GM12872 (cell line): Measurements from ENCODE around the gene MTCL1.

Experiments used
- TF ChIP-seq, protein P1 (sequence below): IDR thresholded peaks from 3 replicates; pipeline ENCODE4 v1.5.1; 2011; ENCODE audit warnings: low read depth, mild to moderate bottlenecking, low read length, moderate library complexity; ENCODE audit not compliant: insufficient read depth

Gene MTCL1

DNA sequence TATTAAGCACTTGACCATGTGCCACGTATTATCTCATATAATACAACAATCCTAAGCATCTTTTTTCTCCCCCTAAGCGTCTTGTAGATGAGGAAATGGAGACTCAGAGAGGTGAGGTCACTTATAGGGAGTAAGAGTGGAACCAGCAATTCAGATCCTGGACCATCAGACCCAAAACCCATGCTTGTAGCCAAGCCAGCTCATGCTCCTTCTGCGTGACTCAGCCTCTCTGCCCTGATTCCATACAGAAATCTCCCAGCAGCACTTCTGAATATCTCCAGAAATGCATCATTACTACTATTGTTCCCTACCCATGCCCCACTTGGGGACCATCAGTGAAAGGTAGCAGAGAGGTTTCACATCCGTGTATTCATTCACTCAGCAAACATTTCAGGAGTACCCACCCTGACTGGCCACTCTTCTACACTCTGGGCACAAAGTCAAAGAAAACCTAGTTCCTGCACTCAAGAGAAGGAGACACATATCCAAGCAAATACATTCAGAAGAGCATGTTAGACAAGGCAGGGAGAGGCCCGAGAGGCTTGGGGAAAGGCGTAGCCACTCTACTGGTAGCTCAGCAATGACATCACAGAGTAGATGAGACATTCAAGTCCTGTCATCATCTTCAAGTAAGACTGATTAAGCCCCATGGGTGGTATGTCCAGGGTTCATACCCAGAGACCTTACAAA lies 141.9 kb downstream of the MTCL1 start:
- TF ChIP-seq, protein P1, sequence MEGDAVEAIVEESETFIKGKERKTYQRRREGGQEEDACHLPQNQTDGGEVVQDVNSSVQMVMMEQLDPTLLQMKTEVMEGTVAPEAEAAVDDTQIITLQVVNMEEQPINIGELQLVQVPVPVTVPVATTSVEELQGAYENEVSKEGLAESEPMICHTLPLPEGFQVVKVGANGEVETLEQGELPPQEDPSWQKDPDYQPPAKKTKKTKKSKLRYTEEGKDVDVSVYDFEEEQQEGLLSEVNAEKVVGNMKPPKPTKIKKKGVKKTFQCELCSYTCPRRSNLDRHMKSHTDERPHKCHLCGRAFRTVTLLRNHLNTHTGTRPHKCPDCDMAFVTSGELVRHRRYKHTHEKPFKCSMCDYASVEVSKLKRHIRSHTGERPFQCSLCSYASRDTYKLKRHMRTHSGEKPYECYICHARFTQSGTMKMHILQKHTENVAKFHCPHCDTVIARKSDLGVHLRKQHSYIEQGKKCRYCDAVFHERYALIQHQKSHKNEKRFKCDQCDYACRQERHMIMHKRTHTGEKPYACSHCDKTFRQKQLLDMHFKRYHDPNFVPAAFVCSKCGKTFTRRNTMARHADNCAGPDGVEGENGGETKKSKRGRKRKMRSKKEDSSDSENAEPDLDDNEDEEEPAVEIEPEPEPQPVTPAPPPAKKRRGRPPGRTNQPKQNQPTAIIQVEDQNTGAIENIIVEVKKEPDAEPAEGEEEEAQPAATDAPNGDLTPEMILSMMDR, result no peak

DNA sequence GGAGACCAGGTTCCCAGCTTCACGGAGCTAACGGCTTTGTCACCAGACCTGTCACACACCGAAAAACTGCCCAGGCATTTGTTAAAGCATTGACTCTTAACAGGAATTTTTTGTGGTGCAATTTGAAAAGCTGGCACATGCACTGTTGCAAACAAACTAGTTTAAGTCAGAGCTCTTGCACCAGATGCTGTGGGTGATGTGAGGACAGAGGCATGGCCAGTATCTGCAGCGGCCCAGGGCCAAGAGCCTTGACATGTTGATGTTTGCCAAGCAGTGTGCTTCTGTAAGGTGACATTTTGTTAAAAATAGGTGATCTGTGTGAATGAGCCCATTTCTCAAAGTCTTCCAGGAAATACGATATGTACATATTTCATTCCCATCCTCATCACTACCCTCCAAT lies 142.5 kb downstream of the MTCL1 start:
- TF ChIP-seq, protein P1, result no peak

DNA sequence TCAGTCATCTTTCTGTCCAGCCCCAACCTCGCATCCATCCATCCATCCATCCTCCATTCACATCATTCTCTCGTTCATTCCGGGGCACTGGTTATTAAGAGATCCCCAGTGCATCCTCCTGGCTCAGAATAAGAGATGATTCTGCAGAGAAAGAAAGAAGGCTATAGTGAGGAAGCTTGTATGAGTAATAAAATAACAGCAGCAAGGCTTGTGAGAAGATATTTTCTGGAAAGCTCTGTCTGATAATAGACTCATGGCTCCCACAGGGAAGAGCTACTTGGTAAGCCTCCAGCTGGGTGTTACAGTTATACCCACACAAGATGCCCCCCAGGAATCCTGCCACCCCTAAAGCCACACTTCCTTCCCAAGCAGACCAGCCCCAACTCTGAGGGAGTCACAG lies 143.2 kb downstream of the MTCL1 start:
- TF ChIP-seq, protein P1, result no peak

DNA sequence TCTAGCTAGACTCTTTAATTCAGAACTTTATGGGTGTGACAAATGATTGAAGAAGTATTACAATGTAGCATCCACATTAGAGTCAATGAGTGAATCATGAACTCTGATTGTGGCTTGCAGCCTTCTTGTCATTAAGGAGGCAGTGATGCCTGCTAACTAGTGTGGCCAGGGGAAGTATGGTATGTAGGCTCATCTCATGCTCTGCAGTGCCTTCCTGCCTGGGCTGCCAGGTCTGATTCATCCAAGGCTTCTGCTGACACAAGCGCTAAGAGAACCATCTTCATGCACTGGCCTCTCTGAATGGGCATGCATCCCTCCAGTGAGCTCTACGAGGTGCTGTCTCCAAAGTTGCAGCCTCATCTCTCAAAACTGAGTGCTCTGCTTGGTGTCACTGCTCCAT lies 144.3 kb downstream of the MTCL1 start:
- TF ChIP-seq, protein P1, result no peak

DNA sequence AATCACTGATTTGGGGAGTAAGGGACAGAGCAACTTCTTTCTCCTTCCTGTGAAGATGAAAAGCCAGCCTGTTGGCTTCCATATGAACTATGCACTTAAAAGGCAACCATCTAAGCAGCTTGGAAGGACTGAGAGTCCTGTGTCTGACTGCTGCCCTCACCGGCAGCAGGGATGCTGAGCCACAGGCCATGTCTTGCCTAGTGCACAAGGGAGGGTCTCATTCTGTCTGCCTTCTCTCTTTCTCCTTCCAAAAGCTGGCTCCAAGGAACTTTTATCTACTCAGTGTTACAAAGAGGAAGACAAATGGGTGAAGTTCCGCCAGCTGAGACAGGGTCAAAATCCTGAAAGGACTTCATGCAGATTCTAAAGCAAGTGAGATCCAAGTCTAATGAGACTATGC lies 146.3 kb downstream of the MTCL1 start:
- TF ChIP-seq, protein P1, result no peak

DNA sequence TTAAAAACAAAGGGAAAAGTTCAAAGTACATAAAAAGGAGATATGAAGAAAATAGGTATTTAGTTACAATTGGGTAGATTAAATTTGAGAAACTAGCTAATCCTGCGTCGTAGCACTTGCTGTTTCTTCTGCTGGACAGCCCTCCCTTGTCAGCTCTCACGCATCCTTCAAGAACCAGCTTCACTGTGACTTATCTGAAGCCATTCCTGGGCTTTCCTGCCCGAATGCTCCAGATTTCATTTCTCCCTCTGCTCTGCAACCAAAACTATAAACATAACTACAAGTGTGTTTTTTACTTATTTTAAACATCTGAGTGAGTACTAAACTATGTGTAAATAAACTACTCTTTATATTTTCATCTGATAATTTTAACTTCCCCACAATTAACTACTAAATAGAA lies 149.2 kb downstream of the MTCL1 start:
- TF ChIP-seq, protein P1, result no peak

DNA sequence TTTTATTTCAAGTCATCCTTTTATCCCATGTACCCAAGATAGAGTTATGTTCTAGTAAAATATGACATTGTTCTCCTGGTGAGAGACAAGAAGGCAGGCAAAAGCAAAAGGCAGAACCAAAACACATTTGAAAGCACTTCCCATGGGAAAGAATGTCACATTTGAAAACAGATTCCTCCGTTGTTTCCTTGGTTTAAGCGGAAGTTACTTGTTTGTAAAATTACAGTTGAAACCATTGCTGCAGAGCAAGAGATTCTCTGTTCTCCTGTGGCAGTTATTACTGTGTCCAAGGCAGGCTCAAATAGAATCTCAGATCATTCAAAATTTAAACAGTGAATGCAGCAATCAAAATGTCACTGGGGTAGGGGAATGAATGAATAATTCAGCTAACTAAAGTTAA lies 149.6 kb downstream of the MTCL1 start:
- TF ChIP-seq, protein P1, result no peak
